GM19035 (cell line): ENCODE measurements around the gene PGAM2.

Source experiments
- ATAC-seq: cut with Tn5 transposase; IDR thresholded peaks from one replicate; pipeline ENCODE4 v1.9.1; 2021; ENCODE audit not compliant: unreplicated experiment

The PGAM2 gene

GRCh38 chr7:44103923-44104859 lies 38.8 kb upstream of the PGAM2 start, which contains the start of gene AEBP1:
AEBP1 (plus strand) TSS chr7:44104345; CDS start chr7:44104666, 321 bp downstream.
- no peak for ATAC-seq

DNA sequence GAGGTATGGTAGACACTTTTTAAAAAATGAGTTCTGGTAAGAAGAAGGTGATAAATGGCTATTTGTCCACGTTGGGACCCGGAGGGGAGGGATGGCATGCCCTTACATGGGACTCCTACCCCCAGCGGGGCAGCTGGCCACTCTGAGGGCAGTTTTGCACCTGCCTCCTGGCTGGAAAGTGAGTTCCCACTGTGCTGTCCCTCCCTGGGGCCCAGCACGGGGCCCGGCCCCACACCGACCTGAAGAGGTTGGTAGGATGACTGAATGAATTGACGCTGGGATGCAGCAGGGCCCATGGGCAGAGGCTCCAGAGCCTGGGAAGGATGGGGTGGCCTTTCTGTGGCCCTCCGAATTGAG lies 38.2 kb upstream of the PGAM2 start:
- ATAC-seq: no peak

- no peak for ATAC-seq
Measured at GRCh38 chr7:44102846-44103565, 37.6 kb upstream of the PGAM2 start.

DNA sequence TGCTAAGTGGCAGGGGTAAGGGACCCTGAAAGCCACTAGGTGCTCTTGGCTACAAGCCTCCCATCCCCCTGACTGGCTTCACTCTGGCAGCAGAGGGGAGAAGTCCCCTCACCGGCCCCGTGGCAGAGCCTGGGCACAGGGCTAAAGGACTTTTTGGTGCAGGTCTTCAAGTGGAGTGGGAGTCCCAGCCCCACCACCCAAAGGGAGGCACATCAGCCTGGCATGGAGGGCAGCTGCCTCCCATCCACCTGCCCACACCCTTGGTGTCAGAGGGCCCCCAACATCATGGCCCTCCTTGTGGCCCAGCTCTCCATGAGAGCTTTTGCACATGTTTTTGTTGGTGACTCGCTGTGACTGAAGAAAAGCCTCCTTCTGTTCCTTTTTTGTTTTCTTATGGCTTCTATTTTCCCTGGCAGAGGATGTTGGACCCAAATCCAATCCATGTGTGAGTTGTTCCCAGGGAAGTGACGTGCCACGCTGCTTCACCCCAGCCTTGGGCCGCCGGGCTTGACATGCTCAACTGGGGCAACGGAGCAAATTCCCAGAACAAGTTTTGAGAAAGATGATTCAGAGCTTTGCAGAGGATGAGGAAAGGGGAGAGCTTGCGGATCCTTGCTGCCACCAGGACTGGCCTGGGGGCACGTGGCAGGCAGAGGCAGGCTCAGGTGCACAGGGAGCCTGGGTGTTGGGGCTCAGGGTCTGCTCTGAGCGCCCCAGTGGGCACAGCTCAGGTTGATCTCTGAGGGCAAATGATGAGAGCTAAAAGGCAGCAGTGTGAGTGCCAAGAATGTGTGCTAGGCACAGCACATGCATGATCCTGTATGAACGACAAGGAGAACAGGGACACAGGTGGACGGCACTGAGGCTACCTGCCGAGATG lies 36.8 kb upstream of the PGAM2 start:
- no peak for ATAC-seq

DNA sequence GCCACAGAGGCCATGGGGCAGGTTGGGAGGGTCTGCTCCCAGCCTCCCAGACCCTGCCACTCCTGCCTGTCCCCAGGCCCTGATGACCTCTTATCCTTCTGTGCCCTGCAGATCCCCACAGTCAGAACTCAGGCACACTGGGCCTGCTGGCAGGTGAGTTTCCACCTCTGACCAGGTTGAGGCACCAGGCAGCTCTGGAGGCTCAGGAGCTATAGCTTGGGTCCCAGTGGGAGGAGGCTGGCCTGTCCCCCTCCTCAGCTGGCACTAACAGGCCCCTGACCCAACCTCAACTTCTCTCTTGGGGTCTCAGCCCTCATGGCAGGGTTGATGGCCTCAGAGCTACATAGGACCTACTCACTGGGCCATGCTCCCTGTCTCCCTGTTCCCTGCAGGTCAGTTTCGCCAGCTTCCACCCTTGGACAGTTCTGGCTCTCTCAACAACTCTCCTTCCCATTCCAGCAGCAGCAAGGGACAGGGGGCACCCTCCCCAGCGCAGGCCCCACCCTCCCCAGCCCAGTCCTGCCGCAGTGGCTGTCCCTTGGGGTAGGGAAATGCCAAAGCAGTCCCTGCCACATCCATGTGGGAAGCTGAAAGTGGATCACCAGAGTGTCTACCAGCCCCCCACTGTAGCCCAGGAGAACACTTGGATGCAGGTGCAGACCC lies 36.1 kb upstream of the PGAM2 start:
- no peak for ATAC-seq

GRCh38 chr7:44100458-44101302 lies 35.3 kb upstream of the PGAM2 start:
- no peak for ATAC-seq

DNA sequence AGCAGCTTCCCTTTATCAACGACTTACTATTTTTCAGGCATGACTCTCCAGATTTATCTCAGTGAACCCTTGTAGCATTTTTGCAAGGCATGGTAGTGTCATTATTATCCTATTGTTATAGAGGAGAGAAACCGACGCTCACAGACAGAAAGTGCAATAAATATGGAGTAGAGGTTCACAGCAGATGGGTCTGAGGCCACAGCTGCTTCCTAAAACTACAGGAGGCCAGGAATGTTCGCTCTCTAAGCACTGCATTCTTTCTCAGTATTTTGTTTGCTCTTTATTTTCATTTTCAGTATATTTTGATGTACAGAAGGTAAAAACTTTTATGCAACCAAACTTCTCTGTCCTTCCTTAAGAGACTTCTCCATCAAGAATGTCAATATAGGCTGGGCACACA lies 34.3 kb upstream of the PGAM2 start:
- ATAC-seq: no peak

GRCh38 chr7:44098092-44099068 lies 33.0 kb upstream of the PGAM2 start:
- no peak for ATAC-seq

- no peak for ATAC-seq
Measured at GRCh38 chr7:44097064-44097932, 31.9 kb upstream of the PGAM2 start.

GRCh38 chr7:44096326-44096881 lies 31.0 kb upstream of the PGAM2 start:
- no peak for ATAC-seq

DNA sequence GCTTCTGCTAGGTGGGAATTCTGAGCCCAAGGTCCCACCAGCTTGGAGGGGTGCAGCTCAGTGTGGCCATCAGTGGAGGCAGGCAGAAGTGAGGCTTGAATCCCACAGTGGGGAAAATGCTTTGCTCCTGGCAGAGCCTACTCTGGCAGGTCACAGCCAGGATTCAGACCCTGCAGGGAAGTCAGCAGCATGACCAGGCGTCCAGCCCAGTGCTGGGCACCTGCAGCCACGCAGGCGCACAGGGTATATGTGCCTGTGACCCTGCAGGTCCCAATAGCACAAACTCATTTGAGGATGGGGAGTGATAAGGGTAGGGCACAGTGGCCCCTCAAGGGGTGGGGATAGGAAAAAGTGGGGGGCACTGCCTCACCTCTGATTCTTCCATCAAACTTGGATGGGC lies 30.4 kb upstream of the PGAM2 start:
- no peak for ATAC-seq

GRCh38 chr7:44094883-44095592 lies 29.7 kb upstream of the PGAM2 start:
- no peak for ATAC-seq

DNA sequence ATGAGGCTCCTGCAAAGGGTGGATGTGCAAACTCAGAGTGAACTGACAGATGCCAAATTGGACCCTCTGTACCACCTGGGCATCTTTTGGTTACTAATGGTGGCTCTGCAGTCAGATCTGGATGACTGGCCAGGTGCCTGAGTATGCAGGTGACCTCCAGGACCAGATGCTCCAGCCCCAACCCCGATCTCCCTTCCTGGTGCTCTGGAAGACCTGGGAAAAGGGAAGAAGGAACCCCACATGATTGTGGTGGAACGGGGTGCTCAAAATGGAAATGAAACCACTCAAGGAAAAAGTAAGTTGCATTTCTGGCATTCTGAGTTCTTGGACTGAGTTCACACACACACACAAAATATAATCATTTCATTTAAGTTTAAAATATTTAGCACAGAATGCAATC lies 29.0 kb upstream of the PGAM2 start:
- no peak for ATAC-seq

- no peak for ATAC-seq
Measured at GRCh38 chr7:44093102-44093641, 27.8 kb upstream of the PGAM2 start.

- ATAC-seq: no peak
Measured at GRCh38 chr7:44087911-44088838, 22.8 kb upstream of the PGAM2 start.
